Fibroblast of mammary gland (primary cell): Measurements from ENCODE around the gene KCNMA1.
A peak's percentile ranks its signal among the peaks of the same experiment; 100 is the strongest.

Source experiments
- DNase-seq: peaks from one replicate; pipeline ENCODE4 v3.0.0-alpha.2; 2010; ENCODE audit warnings: low read depth
- H3K4me3 ChIP-seq: 2 replicates; pipeline ENCODE4 v1.5.1; 2011; ENCODE audit warnings: low read depth, mild to moderate bottlenecking, low read length, moderate library complexity; ENCODE audit not compliant: control insufficient read depth
- CTCF ChIP-seq: conservative IDR thresholded peaks from 2 replicates; pipeline ENCODE4 v1.5.1; 2011; ENCODE audit warnings: low read depth, low read length, inconsistent platforms; ENCODE audit not compliant: control insufficient read depth, insufficient read depth

KCNMA1 gene

GRCh38 chr10:77455561-77455960 lies 182.0 kb downstream of the KCNMA1 start:
- no peak for TF ChIP-seq CTCF
- DNase-seq = peak; percentile 30
- H3K4me3 ChIP-seq = no peak overlapping the region

GRCh38 chr10:77452952-77453564 lies 184.6 kb downstream of the KCNMA1 start:
- DNase-seq = no peak
- H3K4me3 ChIP-seq = no peak overlapping the region
- TF ChIP-seq CTCF = no peak

GRCh38 chr10:77451886-77452285 lies 185.7 kb downstream of the KCNMA1 start:
- TF ChIP-seq CTCF = no peak
- no peak overlapping the region for H3K4me3 ChIP-seq
- no peak for DNase-seq

- no peak for TF ChIP-seq CTCF
- no peak overlapping the region for H3K4me3 ChIP-seq
- DNase-seq = no peak
Observed at GRCh38 chr10:77448226-77448625, 189.4 kb downstream of the KCNMA1 start.

GRCh38 chr10:77446700-77447099 lies 190.9 kb downstream of the KCNMA1 start:
- DNase-seq = no peak
- H3K4me3 ChIP-seq = no peak overlapping the region

GRCh38 chr10:77445547-77445946 lies 192.1 kb downstream of the KCNMA1 start:
- TF ChIP-seq CTCF = no peak
- H3K4me3 ChIP-seq = no peak overlapping the region
- no peak for DNase-seq

More at GRCh38 chr10:77446700-77447099, 190.9 kb downstream of the KCNMA1 start:
- TF ChIP-seq CTCF = no peak

GRCh38 chr10:77444041-77444440 lies 193.6 kb downstream of the KCNMA1 start:
- no peak overlapping the region for H3K4me3 ChIP-seq
- TF ChIP-seq CTCF = no peak
- no peak for DNase-seq
